Skeletal muscle tissue (tissue), 4 donors: Measurements from ENCODE around the gene PPP1R14D. TPM values are rescaled to one million over a fixed set of nuclear protein-coding genes. Genes with fewer than 3 reads are reported as not detected.

ENCODE experiments used
- H3K27ac ChIP-seq: one replicate; pipeline ENCODE4 v1.7.0; 2013; ENCODE audit warnings: mild to moderate bottlenecking, low read depth, low read length, inconsistent platforms
- H3K27me3 ChIP-seq, 3 donors: one replicate each; pipeline ENCODE4 v1.7.0; 2013; ENCODE audit warnings: low read length in 3 of 3; ENCODE audit not compliant: control insufficient read depth in 3 of 3, insufficient read depth in 3 of 3
- H3K36me3 ChIP-seq, 3 donors: one replicate each; pipeline ENCODE4 v1.7.0; 2013; ENCODE audit warnings: low read length in 3 of 3; ENCODE audit not compliant: control insufficient read depth in 3 of 3, insufficient read depth in 3 of 3
- H3K4me1 ChIP-seq, 3 donors: one replicate each; pipeline ENCODE4 v1.7.0; 2013; ENCODE audit warnings: low read length in 3 of 3, mild to moderate bottlenecking in 3 of 3; ENCODE audit not compliant: control insufficient read depth in 3 of 3, insufficient read depth in 3 of 3
- H3K4me3 ChIP-seq, 3 donors: one replicate each; pipeline ENCODE4 v1.7.0; 2013; ENCODE audit warnings: low read length in 3 of 3
- H3K9ac ChIP-seq, 3 donors: one replicate each; pipeline ENCODE4 v1.7.0; 2013; ENCODE audit warnings: low read length in 3 of 3, mild to moderate bottlenecking in 3 of 3, moderate library complexity in 2 of 3, low read depth in 1 of 3
- H3K9me3 ChIP-seq, 3 donors: one replicate each; pipeline ENCODE4 v1.7.0; 2013; ENCODE audit warnings: low read length in 3 of 3; ENCODE audit not compliant: control insufficient read depth in 3 of 3
- total RNA-seq: library from RNA; depleted of rRNA; stranded (reverse); fragments of >200 nt; gene quantifications from one replicate; pipeline ENCODE4 v1.2.3, GENCODE V29; 2014
- donor health status: Osteomylitis.

The PPP1R14D gene
- total RNA-seq, 1 donor from 2014 or later = not detected

- no peaks in the 10 kb centered on the region for H3K27me3 ChIP-seq
- peaks cover 12 to 18% (median 14%) of the 10 kb centered on the region in 3 donors for H3K36me3 ChIP-seq
- peak overlapping the region; percentile 93 for H3K27ac ChIP-seq
- no peaks in the 10 kb centered on the region for H3K9me3 ChIP-seq
- peak overlapping the region; percentile 93 to 100 (median 98) for H3K4me3 ChIP-seq
- peaks cover 20 to 39% (median 32%) of the 10 kb centered on the region in 3 donors for H3K4me1 ChIP-seq
- H3K9ac ChIP-seq = peak overlapping the region; percentile 81 to 98 (median 98)
Measured at GRCh38 chr15:40806672-40807027, 21.9 kb downstream of the PPP1R14D start.

- Histone ChIP-seq H3K9me3 (no peaks in the 10 kb centered on the region), H3K4me1 (peaks cover 20 to 38% (median 32%) of the 10 kb centered on the region in 3 donors), H3K4me3 (no peak overlapping the region), H3K27ac (no peak overlapping the region), H3K27me3 (no peaks in the 10 kb centered on the region), H3K36me3 (peaks cover 0 to 2% (median 0%) of the 10 kb centered on the region in 3 donors), H3K9ac (peak overlapping the region in 1 of 3 donors; percentile 28)
Measured at GRCh38 chr15:40803688-40804087, 24.8 kb downstream of the PPP1R14D start.

GRCh38 chr15:40803076-40803475, 25.4 kb downstream of the PPP1R14D start:
- Histone ChIP-seq H3K4me1 (peaks cover 17 to 32% (median 32%) of the 10 kb centered on the region in 3 donors), H3K9ac (peak overlapping the region in 1 of 3 donors; percentile 28), H3K4me3 (no peak overlapping the region)

GRCh38 chr15:40799523-40799922, 29.0 kb downstream of the PPP1R14D start:
- no peak overlapping the region for H3K9ac ChIP-seq

More at GRCh38 chr15:40803076-40803475, 25.4 kb downstream of the PPP1R14D start:
- Histone ChIP-seq H3K27ac (no peak overlapping the region), H3K27me3 (no peaks in the 10 kb centered on the region), H3K9me3 (no peaks in the 10 kb centered on the region), H3K36me3 (peaks cover 0 to 3% (median 2%) of the 10 kb centered on the region in 3 donors)

GRCh38 chr15:40796512-40796911, 32.0 kb downstream of the PPP1R14D start:
- Histone ChIP-seq H3K9me3 (no peaks in the 10 kb centered on the region), H3K27me3 (no peaks in the 10 kb centered on the region), H3K36me3 (peaks cover 0 to 10% (median 3%) of the 10 kb centered on the region in 3 donors), H3K4me3 (no peak overlapping the region), H3K9ac (no peak overlapping the region), H3K4me1 (peaks cover 0 to 6% (median 2%) of the 10 kb centered on the region in 3 donors), H3K27ac (no peak overlapping the region)

More at GRCh38 chr15:40799523-40799922, 29.0 kb downstream of the PPP1R14D start:
- no peaks in the 10 kb centered on the region for H3K27me3 ChIP-seq
- H3K9me3 ChIP-seq = no peaks in the 10 kb centered on the region
- H3K36me3 ChIP-seq = peaks cover 0 to 3% (median 0%) of the 10 kb centered on the region in 3 donors
- no peak overlapping the region for H3K27ac ChIP-seq
- H3K4me1 ChIP-seq = peaks cover 6 to 21% (median 18%) of the 10 kb centered on the region in 3 donors
- no peak overlapping the region for H3K4me3 ChIP-seq

GRCh38 chr15:40796041-40796440, 32.5 kb downstream of the PPP1R14D start:
- Histone ChIP-seq H3K4me3 (no peak overlapping the region), H3K9me3 (no peaks in the 10 kb centered on the region), H3K27me3 (no peaks in the 10 kb centered on the region), H3K36me3 (peaks cover 0 to 10% (median 3%) of the 10 kb centered on the region in 3 donors), H3K4me1 (peaks cover 0 to 6% (median 2%) of the 10 kb centered on the region in 3 donors), H3K27ac (no peak overlapping the region), H3K9ac (no peak overlapping the region)

GRCh38 chr15:40793216-40793989, 35.1 kb downstream of the PPP1R14D start:
- Histone ChIP-seq H3K27ac (no peak overlapping the region), H3K4me3 (no peak overlapping the region), H3K36me3 (peaks cover 0 to 7% (median 3%) of the 10 kb centered on the region in 3 donors), H3K9ac (no peak overlapping the region), H3K27me3 (no peaks in the 10 kb centered on the region), H3K4me1 (peaks cover 0 to 11% (median 6%) of the 10 kb centered on the region in 3 donors), H3K9me3 (no peaks in the 10 kb centered on the region)

GRCh38 chr15:40792394-40792793, 36.1 kb downstream of the PPP1R14D start:
- Histone ChIP-seq H3K27ac (no peak overlapping the region), H3K27me3 (no peaks in the 10 kb centered on the region), H3K9ac (no peak overlapping the region), H3K4me3 (no peak overlapping the region), H3K36me3 (peaks cover 0 to 6% (median 3%) of the 10 kb centered on the region in 3 donors), H3K4me1 (peaks cover 4 to 16% (median 6%) of the 10 kb centered on the region in 3 donors), H3K9me3 (no peaks in the 10 kb centered on the region)

- no peak overlapping the region for H3K4me3 ChIP-seq
- peaks cover 6 to 16% (median 10%) of the 10 kb centered on the region in 3 donors for H3K4me1 ChIP-seq
- H3K36me3 ChIP-seq = peaks cover 0 to 6% (median 3%) of the 10 kb centered on the region in 3 donors
- H3K27ac ChIP-seq = no peak overlapping the region
- no peak overlapping the region for H3K9ac ChIP-seq
- no peaks in the 10 kb centered on the region for H3K9me3 ChIP-seq
- H3K27me3 ChIP-seq = no peaks in the 10 kb centered on the region
Measured at GRCh38 chr15:40790718-40791117, 37.8 kb downstream of the PPP1R14D start.

- peaks cover 0 to 6% (median 3%) of the 10 kb centered on the region in 3 donors for H3K36me3 ChIP-seq
- no peak overlapping the region for H3K27ac ChIP-seq
- peaks cover 6 to 16% (median 10%) of the 10 kb centered on the region in 3 donors for H3K4me1 ChIP-seq
- no peaks in the 10 kb centered on the region for H3K9me3 ChIP-seq
- H3K9ac ChIP-seq = no peak overlapping the region
- H3K27me3 ChIP-seq = no peaks in the 10 kb centered on the region
- no peak overlapping the region for H3K4me3 ChIP-seq
Measured at GRCh38 chr15:40789999-40790398, 38.5 kb downstream of the PPP1R14D start.
